Hypothalamus (tissue), 51 donors: ENCODE results near the gene SLC2A13.

Experiments used
- DNase-seq, 51 donors: peaks; one replicate each; lab custom pipeline; 2025; lab: John Stamatoyannopoulos, UW

SLC2A13 gene

DNA sequence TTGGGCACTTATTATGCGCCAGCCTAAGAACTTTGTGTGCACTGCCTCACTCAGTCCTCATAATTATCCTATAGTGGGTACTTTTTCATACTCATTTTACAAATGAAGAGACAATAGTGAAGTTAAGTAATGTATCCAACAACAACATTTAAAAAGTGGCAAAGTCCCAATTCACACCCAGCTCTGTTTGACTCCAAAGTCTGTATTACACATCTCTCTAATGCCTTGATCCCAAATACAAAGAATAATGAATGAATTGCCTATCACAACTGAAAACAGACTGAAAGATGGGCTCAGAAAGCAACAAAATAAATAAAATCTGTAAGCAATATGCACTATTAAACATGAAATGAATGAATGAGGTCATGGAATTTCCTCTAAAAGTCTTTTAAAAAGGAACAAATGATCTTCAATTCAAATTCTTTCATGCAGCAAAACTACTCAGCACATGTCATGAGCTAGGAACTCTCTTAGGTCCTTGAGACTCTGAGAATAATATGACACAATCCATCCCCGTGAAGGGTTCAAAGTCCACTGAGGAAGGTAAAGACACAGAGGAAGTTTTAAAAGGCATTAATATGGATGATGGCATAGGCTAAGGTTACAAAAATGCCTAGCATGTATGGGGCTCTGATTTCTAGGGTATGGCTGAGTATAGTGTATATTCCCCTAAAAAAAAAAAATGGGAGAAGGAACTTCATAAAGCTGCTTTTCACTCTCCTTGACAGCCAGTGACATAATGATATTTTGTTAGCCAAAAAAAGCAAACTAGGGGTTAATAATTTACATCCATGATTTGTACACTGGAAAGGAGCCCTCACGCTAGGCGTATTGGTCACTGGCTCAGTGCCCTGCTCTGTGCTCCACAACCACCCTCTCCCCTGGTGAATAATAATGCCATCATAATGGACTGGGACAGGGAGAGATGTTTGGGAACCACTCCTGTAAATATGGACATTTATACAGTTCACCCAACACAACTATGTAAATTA, 103.4 kb downstream of the SLC2A13 start:
- DNase-seq, result no peak

- no peak for DNase-seq
These were observed 104.5 kb downstream of the SLC2A13 start for GRCh38 chr12:40001406-40001805.

DNA sequence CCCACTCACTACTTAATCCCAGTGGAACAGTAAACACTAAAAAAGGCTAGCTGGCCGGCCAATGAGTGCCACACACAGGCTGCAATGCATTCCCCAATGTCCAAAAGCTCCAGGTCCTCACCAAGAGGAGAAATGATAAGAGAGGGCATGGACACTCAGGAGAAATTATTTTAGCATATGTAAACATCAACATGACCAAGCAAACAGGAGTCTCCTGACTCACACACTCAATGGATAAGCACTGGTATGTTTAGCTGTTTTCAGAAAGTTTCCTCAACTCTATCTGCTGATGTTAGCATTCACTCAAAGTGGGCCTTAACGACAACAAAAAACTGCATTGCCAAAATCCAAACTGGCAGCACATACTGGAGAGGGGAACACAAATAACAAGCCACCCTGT, 105.0 kb downstream of the SLC2A13 start:
- DNase-seq, result no peak

- DNase-seq, result peak in 1 of 51 donors; percentile 10
These were observed 112.6 kb downstream of the SLC2A13 start for GRCh38 chr12:39993268-39993667.

- peak in 13 of 51 donors; percentile 0 to 37 (median 10) for DNase-seq
These were observed 115.5 kb downstream of the SLC2A13 start for GRCh38 chr12:39990122-39991101.

GRCh38 chr12:39989501-39989900, 116.4 kb downstream of the SLC2A13 start:
- DNase-seq, result no peak

GRCh38 chr12:39988574-39988973, 117.3 kb downstream of the SLC2A13 start:
- DNase-seq, result no peak

DNA sequence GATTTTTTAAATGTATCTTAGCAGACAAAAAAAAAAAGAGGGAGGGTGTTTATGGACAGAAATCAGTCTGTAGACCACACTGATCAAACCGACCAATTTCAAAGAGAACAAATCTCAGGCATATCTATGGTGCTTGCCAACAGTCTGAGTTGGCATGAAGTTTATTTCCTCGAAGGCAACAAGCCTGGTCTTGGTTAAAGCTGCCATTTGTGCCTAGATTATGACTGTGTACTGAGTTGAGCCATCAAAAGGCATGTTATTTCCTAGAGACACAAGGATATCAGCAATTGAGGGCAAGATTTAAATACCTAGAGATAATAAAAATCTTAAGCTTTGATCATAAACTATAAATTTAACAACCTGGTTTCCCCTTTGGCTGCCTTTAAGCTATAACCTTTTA, 119.2 kb downstream of the SLC2A13 start:
- DNase-seq, result no peak

GRCh38 chr12:39984670-39985069, 121.2 kb downstream of the SLC2A13 start:
- no peak for DNase-seq

- DNase-seq, result no peak
These were observed 130.4 kb downstream of the SLC2A13 start for GRCh38 chr12:39975374-39975918.

DNA sequence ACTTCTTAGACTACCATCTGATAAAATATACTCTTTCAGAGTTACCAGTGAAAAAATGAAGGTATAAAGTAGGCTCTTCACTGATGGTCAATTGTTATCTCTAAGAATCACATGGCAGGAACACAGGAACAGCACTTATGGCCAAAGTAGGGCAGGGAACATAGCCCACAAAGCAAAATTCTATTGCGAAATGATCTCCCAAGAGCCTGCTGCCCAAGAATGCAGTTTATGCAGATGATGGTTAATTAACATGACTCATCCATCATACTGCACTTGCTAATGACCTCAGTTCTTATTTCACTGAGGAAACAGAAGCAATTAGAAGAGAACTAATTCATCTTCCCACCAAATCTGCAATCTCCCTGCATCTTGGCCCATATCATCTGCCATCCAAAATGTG, 133.8 kb downstream of the SLC2A13 start:
- peak in 1 of 51 donors; percentile 10 for DNase-seq

- DNase-seq, result no peak
These were observed 134.5 kb downstream of the SLC2A13 start for GRCh38 chr12:39971348-39971747.

DNA sequence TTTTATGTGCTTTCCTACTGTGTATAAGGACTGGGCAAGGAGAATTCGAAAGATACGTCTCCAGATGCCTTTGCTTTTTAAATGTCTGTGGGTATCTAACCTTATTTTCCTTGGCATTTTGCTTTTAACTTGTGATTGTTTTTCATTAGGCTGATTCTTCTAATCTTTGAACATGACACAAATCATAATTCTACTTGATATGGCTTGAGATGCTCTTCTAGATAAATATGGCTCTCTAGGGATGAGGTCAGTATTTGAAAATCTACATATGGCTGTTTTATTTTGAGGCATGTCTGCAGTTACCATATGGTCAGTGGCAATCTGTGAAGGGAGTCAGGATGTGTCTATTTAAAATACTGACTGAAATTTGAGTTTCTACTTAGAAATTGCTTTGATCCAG, 139.2 kb downstream of the SLC2A13 start:
- no peak for DNase-seq

DNA sequence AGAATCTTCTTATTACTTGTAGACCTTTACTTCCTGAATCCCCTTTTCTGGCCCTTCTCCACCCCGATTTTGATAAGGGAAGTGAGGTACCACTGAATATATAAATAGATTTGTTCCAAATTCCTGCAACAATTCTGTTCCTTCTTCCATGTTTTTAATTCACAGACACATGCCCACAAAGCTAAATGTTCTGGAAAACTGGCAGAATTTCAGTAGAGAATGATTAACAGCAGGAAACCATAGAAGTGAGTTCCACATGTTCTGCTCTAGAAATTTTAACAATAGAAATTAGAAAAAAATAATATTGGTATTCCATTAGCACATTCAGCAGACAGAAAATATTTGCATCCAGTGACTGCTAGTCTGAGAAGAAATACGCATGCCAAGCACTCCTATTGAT, 139.6 kb downstream of the SLC2A13 start:
- DNase-seq, result no peak

- DNase-seq, result no peak
These were observed 146.4 kb downstream of the SLC2A13 start for GRCh38 chr12:39959467-39959866.

DNA sequence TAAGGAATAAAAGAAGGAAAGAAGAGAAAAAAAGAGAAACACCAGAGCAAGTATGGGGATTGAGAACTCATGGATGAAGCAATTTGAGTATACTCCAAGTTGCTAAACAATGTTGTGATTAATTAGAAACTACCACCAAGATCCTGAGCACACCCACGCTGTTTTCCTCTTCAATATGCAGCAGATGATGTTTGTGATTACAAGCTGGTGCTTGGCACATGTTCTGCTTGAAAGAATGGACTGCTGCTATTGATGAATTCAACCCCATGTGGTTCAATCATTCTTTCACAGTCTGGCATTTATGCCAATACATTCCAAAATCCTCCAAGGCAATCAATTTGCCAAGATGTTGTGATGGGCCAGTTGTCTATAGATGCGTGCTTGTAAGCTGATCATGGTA, 146.8 kb downstream of the SLC2A13 start:
- DNase-seq, result no peak

- no peak for DNase-seq
These were observed 147.5 kb downstream of the SLC2A13 start for GRCh38 chr12:39958377-39958776.

GRCh38 chr12:39956725-39957124, 149.2 kb downstream of the SLC2A13 start:
- DNase-seq, result no peak

GRCh38 chr12:39946361-39947280, 159.3 kb downstream of the SLC2A13 start:
- DNase-seq, result no peak

DNA sequence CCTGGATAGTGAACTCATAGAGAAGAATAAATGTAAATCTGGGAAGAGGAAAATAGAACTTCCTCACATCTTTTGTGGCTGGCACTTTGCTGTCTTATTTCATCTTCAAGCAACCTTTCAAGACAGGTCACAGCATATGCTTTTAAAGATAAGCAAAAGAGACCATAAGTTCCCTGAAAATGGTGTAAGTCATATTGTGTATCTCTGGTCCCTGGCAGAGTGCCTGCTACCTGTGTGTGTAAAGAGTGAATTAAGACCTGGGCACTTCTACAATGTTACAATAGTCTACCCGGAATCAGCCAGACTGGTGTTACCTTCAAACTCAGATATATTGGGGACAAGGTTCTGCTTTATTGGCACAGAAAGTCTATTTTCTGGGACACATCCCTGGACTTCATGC, 168.8 kb downstream of the SLC2A13 start:
- DNase-seq, result no peak
